SK-N-SH treated with all-trans-retinoic acid at 6 μM for 48 hours (cell line): ENCODE results near the gene ADARB2.
"Not testable (repeated sequence)": the region's sequence is repeated elsewhere in the genome, so short reads cannot be mapped to it uniquely, and the experiment has no call there.

Experiments used
- ATAC-seq: fragments of 200-7000 bp; cut with Tn5 transposase; 3 replicates; pipeline ENCODE4 v1.9.1; 2020; ENCODE audit warnings: mild to moderate bottlenecking, moderate library complexity
- ARNTL ChIP-seq: fragments of 450-650 bp; formaldehyde crosslinking; IDR thresholded peaks from 2 replicates; pipeline ENCODE4 v1.5.0; 2020; ENCODE audit warnings: low read depth, mild to moderate bottlenecking, moderate library complexity, borderline replicate concordance
- BACH2 ChIP-seq: fragments of 250-450 bp; sonication (Bioruptor Pico); IDR thresholded peaks from 2 replicates; pipeline ENCODE4 v1.9.0; 2021; ENCODE audit warnings: mild to moderate bottlenecking, borderline replicate concordance
- CSDC2 ChIP-seq: fragments of 250-450 bp; sonication (Bioruptor Pico); IDR thresholded peaks from 2 replicates; pipeline ENCODE4 v1.5.0; 2020; ENCODE audit warnings: mild to moderate bottlenecking, moderate library complexity
- ESRRG ChIP-seq: fragments of 250-450 bp; sonication (Bioruptor Pico); IDR thresholded peaks from 2 replicates; pipeline ENCODE4 v1.6.1; 2021; ENCODE audit warnings: mild to moderate bottlenecking
- GLIS3 ChIP-seq: fragments of 250-450 bp; sonication (Bioruptor Pico); IDR thresholded peaks from 2 replicates; pipeline ENCODE4 v1.5.0; 2020; ENCODE audit warnings: mild to moderate bottlenecking, moderate library complexity
- ISL1 ChIP-seq: fragments of 250-450 bp; sonication (Bioruptor Pico); IDR thresholded peaks from 2 replicates; pipeline ENCODE4 v2.1.2; 2022; ENCODE audit warnings: mild to moderate bottlenecking, moderate library complexity
- OSR1 ChIP-seq: fragments of 250-450 bp; sonication (Bioruptor Pico); IDR thresholded peaks from 2 replicates; pipeline ENCODE4 v1.8.0; 2022; ENCODE audit warnings: moderate library complexity, mild to moderate bottlenecking, inconsistent platforms
- PPARA ChIP-seq: fragments of 250-450 bp; sonication (Bioruptor Pico); IDR thresholded peaks from 2 replicates; pipeline ENCODE4 v1.5.0; 2020; ENCODE audit warnings: mild to moderate bottlenecking, borderline replicate concordance
- RARB ChIP-seq: fragments of 250-450 bp; sonication (Bioruptor Pico); IDR thresholded peaks from 2 replicates; pipeline ENCODE4 v1.8.0; 2021; ENCODE audit warnings: mild to moderate bottlenecking, moderate library complexity
- SNAI2 ChIP-seq: fragments of 250-450 bp; sonication (Bioruptor Pico); IDR thresholded peaks from 2 replicates; pipeline ENCODE4 v1.5.0; 2020; ENCODE audit warnings: mild to moderate bottlenecking, moderate library complexity
- TOX ChIP-seq: fragments of 250-450 bp; sonication (Bioruptor Pico); IDR thresholded peaks from 2 replicates; pipeline ENCODE4 v1.8.0; 2021; ENCODE audit warnings: mild to moderate bottlenecking, moderate library complexity, borderline replicate concordance
- ZC3H10 ChIP-seq: fragments of 250-450 bp; sonication (Bioruptor Pico); IDR thresholded peaks from 2 replicates; pipeline ENCODE4 v1.5.1; 2021; ENCODE audit warnings: mild to moderate bottlenecking, moderate library complexity
- ZFP3 ChIP-seq: fragments of 250-450 bp; sonication (Bioruptor Pico); IDR thresholded peaks from 2 replicates; pipeline ENCODE4 v1.5.0; 2020; ENCODE audit warnings: mild to moderate bottlenecking, moderate library complexity
- ZFP30 ChIP-seq: fragments of 450-650 bp; formaldehyde crosslinking; IDR thresholded peaks from 2 replicates; pipeline ENCODE4 v1.5.0; 2022; ENCODE audit warnings: mild to moderate bottlenecking, moderate library complexity
- ZNF565 ChIP-seq: fragments of 450-650 bp; formaldehyde crosslinking; conservative IDR thresholded peaks from 2 replicates; pipeline ENCODE4 v1.5.0; 2020; ENCODE audit warnings: low read depth, mild to moderate bottlenecking, moderate library complexity
- ZNF70 ChIP-seq: fragments of 450-650 bp; formaldehyde crosslinking; IDR thresholded peaks from 2 replicates; pipeline ENCODE4 v1.5.0; 2020; ENCODE audit warnings: mild to moderate bottlenecking, moderate library complexity
- ZNF8 ChIP-seq: fragments of 450-650 bp; formaldehyde crosslinking; IDR thresholded peaks from 2 replicates; pipeline ENCODE4 v1.5.0; 2020; ENCODE audit warnings: mild to moderate bottlenecking, moderate library complexity
- TF ChIP-seq, protein P1 (sequence below): fragments of 250-450 bp; sonication (Bioruptor Pico); IDR thresholded peaks from 2 replicates; pipeline ENCODE4 v1.5.1; 2021; ENCODE audit warnings: mild to moderate bottlenecking, moderate library complexity
- TF ChIP-seq, protein P2 (sequence below): fragments of 250-450 bp; sonication (Bioruptor Pico); IDR thresholded peaks from 2 replicates; pipeline ENCODE4 v1.5.0; 2020; ENCODE audit warnings: mild to moderate bottlenecking, moderate library complexity
- TF ChIP-seq, protein P3 (sequence below): fragments of 250-450 bp; sonication (Bioruptor Pico); IDR thresholded peaks from 2 replicates; pipeline ENCODE4 v1.8.0; 2021; ENCODE audit warnings: low read depth, mild to moderate bottlenecking, moderate library complexity, borderline replicate concordance
- TF ChIP-seq, protein P4 (sequence below): fragments of 250-450 bp; sonication (Bioruptor Pico); IDR thresholded peaks from 2 replicates; pipeline ENCODE4 v1.5.1; 2020; ENCODE audit warnings: low read depth, mild to moderate bottlenecking, moderate library complexity

ADARB2 gene

DNA sequence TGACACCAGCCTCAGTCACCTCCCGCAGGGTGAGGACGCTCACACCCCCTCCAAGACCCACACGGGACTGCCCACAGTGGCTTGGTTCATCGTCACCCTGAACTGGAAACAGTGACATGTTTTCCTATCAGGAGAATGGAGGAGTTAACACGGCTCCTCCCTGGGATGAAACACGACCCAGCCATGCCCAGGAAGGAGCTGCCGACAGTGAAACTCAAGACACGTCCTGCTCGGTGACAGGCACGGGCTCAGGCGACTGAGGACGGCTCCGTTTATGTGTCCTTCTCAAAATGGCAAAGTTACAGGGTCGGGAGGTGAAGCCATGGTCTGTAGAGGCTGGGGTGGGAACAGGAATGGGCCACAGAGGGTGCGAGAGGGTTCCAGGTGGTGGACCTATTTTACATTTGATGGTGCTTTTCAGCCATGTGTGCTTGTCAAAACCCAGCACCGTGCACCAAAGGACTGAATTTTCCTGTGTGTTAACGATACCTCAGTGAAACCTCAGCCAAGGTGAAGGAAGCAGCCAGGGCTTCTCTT, 272.4 kb downstream of the ADARB2 start:
- no peak for TF ChIP-seq ARNTL (CRISPR knock-in tag)
- no peak for TF ChIP-seq ZC3H10 (CRISPR knock-in tag)
- TF ChIP-seq ZNF70 (CRISPR knock-in tag) = no peak
- TF ChIP-seq ESRRG = no peak
- TF ChIP-seq ZFP30 (CRISPR knock-in tag) = no peak
- TF ChIP-seq ZNF565 (CRISPR knock-in tag) = no peak
- TF ChIP-seq ISL1 (CRISPR knock-in tag) = no peak
- TF ChIP-seq, protein P1, sequence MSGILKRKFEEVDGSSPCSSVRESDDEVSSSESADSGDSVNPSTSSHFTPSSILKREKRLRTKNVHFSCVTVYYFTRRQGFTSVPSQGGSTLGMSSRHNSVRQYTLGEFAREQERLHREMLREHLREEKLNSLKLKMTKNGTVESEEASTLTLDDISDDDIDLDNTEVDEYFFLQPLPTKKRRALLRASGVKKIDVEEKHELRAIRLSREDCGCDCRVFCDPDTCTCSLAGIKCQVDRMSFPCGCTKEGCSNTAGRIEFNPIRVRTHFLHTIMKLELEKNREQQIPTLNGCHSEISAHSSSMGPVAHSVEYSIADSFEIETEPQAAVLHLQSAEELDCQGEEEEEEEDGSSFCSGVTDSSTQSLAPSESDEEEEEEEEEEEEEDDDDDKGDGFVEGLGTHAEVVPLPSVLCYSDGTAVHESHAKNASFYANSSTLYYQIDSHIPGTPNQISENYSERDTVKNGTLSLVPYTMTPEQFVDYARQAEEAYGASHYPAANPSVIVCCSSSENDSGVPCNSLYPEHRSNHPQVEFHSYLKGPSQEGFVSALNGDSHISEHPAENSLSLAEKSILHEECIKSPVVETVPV (CRISPR knock-in tag) = no peak
- no peak for TF ChIP-seq GLIS3 (CRISPR knock-in tag)
- no peak for TF ChIP-seq CSDC2 (CRISPR knock-in tag)
- no peak for ATAC-seq

DNA sequence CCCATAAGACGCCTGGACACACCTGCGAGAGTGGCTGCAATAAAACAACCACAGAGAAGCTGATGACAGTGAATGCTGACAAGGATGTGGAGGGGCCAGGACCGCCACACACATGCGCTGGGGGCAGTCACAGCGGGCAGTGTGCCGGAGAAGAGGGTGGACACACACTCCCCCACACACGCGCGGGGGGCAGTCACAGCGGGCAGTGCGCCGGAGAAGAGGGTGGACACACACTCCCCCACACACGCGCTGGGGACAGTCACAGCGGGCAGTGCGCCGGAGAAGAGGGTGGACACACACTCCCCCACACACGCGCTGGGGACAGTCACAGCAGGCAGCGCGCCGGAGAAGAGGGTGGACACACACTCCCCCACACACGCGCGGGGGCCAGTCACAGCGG, 273.4 kb downstream of the ADARB2 start:
- not testable (repeated sequence) for ATAC-seq

DNA sequence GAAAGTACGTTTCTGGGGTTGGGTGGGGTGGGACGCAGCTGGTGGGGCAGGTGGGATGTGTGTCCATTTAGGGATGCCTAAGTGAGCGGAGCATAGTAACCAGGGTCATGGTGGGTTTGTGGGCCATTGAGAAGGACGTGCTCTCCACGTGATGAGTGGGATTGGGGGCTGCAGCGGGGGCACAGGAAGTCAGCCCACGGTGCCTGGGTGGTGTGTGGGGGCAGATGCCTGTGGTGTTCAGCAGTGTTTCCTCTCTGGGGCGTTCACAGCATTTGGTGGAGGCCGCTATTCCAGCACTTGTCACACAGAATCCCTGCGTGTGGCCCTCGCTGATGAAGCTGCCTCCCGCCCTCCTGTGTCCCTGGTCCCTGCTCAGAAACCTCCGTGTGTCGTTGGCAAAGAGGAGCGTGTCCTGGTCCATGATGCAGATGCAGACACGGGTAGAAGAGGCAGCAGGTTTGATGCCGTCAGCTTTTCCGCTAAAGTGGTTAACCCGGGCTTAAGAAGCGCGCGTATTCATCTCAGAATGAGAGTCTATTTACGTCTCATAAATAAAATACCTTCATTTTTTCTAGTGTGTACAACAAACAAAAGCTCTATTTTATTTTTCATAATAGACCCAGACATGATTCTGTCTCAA, 274.2 kb downstream of the ADARB2 start:
- TF ChIP-seq ESRRG (no peak), ZNF565 (CRISPR knock-in tag) (no peak), TOX (CRISPR knock-in tag) (no peak), ZC3H10 (CRISPR knock-in tag) (no peak), PPARA (CRISPR knock-in tag) (no peak), GLIS3 (CRISPR knock-in tag) (no peak), SNAI2 (no peak), RARB (CRISPR knock-in tag) (no peak), BACH2 (no peak), ZNF70 (CRISPR knock-in tag) (no peak), ZFP3 (CRISPR knock-in tag) (no peak), ZFP30 (CRISPR knock-in tag) (no peak), OSR1 (CRISPR knock-in tag) (no peak)
- TF ChIP-seq, protein P2, sequence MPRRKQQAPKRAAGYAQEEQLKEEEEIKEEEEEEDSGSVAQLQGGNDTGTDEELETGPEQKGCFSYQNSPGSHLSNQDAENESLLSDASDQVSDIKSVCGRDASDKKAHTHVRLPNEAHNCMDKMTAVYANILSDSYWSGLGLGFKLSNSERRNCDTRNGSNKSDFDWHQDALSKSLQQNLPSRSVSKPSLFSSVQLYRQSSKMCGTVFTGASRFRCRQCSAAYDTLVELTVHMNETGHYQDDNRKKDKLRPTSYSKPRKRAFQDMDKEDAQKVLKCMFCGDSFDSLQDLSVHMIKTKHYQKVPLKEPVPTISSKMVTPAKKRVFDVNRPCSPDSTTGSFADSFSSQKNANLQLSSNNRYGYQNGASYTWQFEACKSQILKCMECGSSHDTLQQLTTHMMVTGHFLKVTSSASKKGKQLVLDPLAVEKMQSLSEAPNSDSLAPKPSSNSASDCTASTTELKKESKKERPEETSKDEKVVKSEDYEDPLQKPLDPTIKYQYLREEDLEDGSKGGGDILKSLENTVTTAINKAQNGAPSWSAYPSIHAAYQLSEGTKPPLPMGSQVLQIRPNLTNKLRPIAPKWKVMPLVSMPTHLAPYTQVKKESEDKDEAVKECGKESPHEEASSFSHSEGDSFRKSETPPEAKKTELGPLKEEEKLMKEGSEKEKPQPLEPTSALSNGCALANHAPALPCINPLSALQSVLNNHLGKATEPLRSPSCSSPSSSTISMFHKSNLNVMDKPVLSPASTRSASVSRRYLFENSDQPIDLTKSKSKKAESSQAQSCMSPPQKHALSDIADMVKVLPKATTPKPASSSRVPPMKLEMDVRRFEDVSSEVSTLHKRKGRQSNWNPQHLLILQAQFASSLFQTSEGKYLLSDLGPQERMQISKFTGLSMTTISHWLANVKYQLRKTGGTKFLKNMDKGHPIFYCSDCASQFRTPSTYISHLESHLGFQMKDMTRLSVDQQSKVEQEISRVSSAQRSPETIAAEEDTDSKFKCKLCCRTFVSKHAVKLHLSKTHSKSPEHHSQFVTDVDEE (CRISPR knock-in tag) = no peak
- TF ChIP-seq, protein P1 (CRISPR knock-in tag) = no peak
- TF ChIP-seq, protein P3, sequence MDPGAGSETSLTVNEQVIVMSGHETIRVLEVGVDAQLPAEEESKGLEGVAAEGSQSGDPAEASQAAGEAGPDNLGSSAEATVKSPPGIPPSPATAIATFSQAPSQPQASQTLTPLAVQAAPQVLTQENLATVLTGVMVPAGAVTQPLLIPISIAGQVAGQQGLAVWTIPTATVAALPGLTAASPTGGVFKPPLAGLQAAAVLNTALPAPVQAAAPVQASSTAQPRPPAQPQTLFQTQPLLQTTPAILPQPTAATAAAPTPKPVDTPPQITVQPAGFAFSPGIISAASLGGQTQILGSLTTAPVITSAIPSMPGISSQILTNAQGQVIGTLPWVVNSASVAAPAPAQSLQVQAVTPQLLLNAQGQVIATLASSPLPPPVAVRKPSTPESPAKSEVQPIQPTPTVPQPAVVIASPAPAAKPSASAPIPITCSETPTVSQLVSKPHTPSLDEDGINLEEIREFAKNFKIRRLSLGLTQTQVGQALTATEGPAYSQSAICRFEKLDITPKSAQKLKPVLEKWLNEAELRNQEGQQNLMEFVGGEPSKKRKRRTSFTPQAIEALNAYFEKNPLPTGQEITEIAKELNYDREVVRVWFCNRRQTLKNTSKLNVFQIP = no peak
- TF ChIP-seq, protein P4, sequence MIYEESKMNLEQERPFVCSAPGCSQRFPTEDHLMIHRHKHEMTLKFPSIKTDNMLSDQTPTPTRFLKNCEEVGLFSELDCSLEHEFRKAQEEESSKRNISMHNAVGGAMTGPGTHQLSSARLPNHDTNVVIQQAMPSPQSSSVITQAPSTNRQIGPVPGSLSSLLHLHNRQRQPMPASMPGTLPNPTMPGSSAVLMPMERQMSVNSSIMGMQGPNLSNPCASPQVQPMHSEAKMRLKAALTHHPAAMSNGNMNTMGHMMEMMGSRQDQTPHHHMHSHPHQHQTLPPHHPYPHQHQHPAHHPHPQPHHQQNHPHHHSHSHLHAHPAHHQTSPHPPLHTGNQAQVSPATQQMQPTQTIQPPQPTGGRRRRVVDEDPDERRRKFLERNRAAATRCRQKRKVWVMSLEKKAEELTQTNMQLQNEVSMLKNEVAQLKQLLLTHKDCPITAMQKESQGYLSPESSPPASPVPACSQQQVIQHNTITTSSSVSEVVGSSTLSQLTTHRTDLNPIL = no peak
- ATAC-seq = no peak

DNA sequence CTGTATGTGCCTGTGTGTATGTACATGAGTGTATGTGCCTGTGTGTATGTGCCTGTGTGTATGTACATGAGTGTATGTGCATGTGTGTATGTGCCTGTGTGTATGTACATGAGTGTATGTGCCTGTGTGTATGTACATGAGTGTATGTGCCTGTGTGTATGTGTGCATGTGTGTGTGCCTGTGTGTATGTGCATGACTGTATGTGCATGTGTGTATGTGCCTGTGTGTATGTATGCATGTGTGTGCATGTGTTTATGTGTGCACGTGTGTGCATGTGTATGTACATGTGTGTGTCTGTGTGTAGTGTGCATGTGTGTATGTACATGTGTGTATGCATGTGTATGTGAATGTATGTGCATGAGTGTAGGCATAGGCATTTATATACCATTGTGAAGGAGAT, 274.8 kb downstream of the ADARB2 start:
- no peak for ATAC-seq
- TF ChIP-seq OSR1 (CRISPR knock-in tag) = no peak
- TF ChIP-seq, protein P2 (CRISPR knock-in tag) = no peak
- TF ChIP-seq ZNF8 (CRISPR knock-in tag) = no peak
- TF ChIP-seq PPARA (CRISPR knock-in tag) = no peak
- TF ChIP-seq TOX (CRISPR knock-in tag) = no peak
- no peak for TF ChIP-seq BACH2
- TF ChIP-seq ZC3H10 (CRISPR knock-in tag) = no peak
- no peak for TF ChIP-seq ZNF565 (CRISPR knock-in tag)
- no peak for TF ChIP-seq GLIS3 (CRISPR knock-in tag)
- TF ChIP-seq, protein P4 = no peak
